Liver (tissue), 9 donors: ENCODE results near the gene CNPY4. TPM values are rescaled to one million over a fixed set of nuclear protein-coding genes. Genes with fewer than 3 reads are reported as not detected.

Experiments
- DNase-seq: peaks from one replicate; pipeline ENCODE4 v3.0.0-alpha.2; 2017; ENCODE audit warnings: low spot score
- H3K27ac ChIP-seq, 2 donors: one replicate each; pipeline ENCODE4 v1.7.0; 2013; ENCODE audit warnings: inconsistent platforms in 2 of 2, low read length in 2 of 2, control low read depth in 1 of 2, low read depth in 1 of 2, mild to moderate bottlenecking in 1 of 2
- H3K27me3 ChIP-seq, 4 donors: one replicate each; pipeline versions ENCODE4 v1.6.1 to v1.7.0; 2013; ENCODE audit warnings: low read length in 3 of 4, inconsistent platforms in 1 of 4, mild to moderate bottlenecking in 1 of 4, moderate library complexity in 1 of 4; ENCODE audit not compliant: control insufficient read depth in 4 of 4, insufficient read depth in 4 of 4
- H3K36me3 ChIP-seq, 4 donors: one replicate each; pipeline versions ENCODE4 v1.6.1 to v1.7.0; 2013; ENCODE audit warnings: low read length in 3 of 4, mild to moderate bottlenecking in 3 of 4, low read depth in 1 of 4, moderate library complexity in 1 of 4; ENCODE audit not compliant: control insufficient read depth in 4 of 4, insufficient read depth in 3 of 4
- H3K4me1 ChIP-seq, 4 donors: one replicate each; pipeline versions ENCODE4 v1.6.1 to v1.7.0; 2013; ENCODE audit warnings: low read length in 3 of 4, mild to moderate bottlenecking in 3 of 4, moderate library complexity in 1 of 4; ENCODE audit not compliant: control insufficient read depth in 4 of 4, insufficient read depth in 4 of 4
- H3K4me3 ChIP-seq, 3 donors: one replicate each; pipeline versions ENCODE4 v1.6.1 to v1.7.0; 2013; ENCODE audit warnings: low read length in 3 of 3, control low read depth in 1 of 3, low read depth in 1 of 3, mild to moderate bottlenecking in 1 of 3
- H3K9ac ChIP-seq, 2 donors: one replicate each; pipeline ENCODE4 v1.7.0; 2013; ENCODE audit warnings: low read length in 2 of 2, mild to moderate bottlenecking in 2 of 2, moderate library complexity in 2 of 2, control low read depth in 1 of 2, low read depth in 1 of 2
- H3K9me3 ChIP-seq, 4 donors: one replicate each; pipeline versions ENCODE4 v1.6.1 to v1.7.0; 2013; ENCODE audit warnings: low read length in 3 of 4; ENCODE audit not compliant: control insufficient read depth in 4 of 4
- ATF3 ChIP-seq: IDR thresholded peaks from 2 replicates; pipeline ENCODE4 v1.6.1; 2016; ENCODE audit warnings: antibody characterized with exemption
- CTCF ChIP-seq: fragments of 150-350 bp; IDR thresholded peaks from 2 replicates; pipeline ENCODE4 v1.5.1; 2017; ENCODE audit warnings: improper control_type of control experiment, low read depth, low read length; ENCODE audit not compliant: missing input control
- EGR1 ChIP-seq, 2 donors: IDR thresholded peaks; 2 replicates each; pipeline ENCODE4 v1.6.1; 2016 to 2018; ENCODE audit warnings: antibody characterized with exemption in 2 of 2, low read depth in 2 of 2
- FOXA1 ChIP-seq: IDR thresholded peaks from 2 replicates; pipeline ENCODE4 v1.6.1; 2016; ENCODE audit warnings: antibody characterized with exemption
- FOXA2 ChIP-seq: IDR thresholded peaks from 2 replicates; pipeline ENCODE4 v1.6.1; 2016; ENCODE audit warnings: antibody characterized with exemption
- GABPA ChIP-seq, 2 donors: IDR thresholded peaks in 1 of 2; conservative IDR thresholded peaks in 1 of 2; 2 replicates each; pipeline ENCODE4 v1.6.1; 2016; ENCODE audit warnings: antibody characterized with exemption in 2 of 2, mild to moderate bottlenecking in 1 of 2, moderate library complexity in 1 of 2
- HNF4A ChIP-seq, 2 donors: conservative IDR thresholded peaks; 2 replicates each; pipeline ENCODE4 v1.6.1; 2016; ENCODE audit warnings: antibody characterized with exemption in 2 of 2, mild to moderate bottlenecking in 2 of 2
- HNF4G ChIP-seq: IDR thresholded peaks from 2 replicates; pipeline ENCODE4 v1.6.1; 2016; ENCODE audit warnings: antibody characterized with exemption
- JUND ChIP-seq, 2 donors: IDR thresholded peaks; 2 replicates each; pipeline ENCODE4 v1.6.1; 2016; ENCODE audit warnings: antibody characterized with exemption in 2 of 2
- MAX ChIP-seq: IDR thresholded peaks from 2 replicates; pipeline ENCODE4 v1.6.1; 2016; ENCODE audit warnings: antibody characterized with exemption
- NR2F2 ChIP-seq: IDR thresholded peaks from 2 replicates; pipeline ENCODE4 v1.6.1; 2016; ENCODE audit warnings: antibody characterized with exemption
- RAD21 ChIP-seq, 2 donors: IDR thresholded peaks; 2 replicates each; pipeline ENCODE4 v1.6.1; 2016; ENCODE audit warnings: antibody characterized with exemption in 2 of 2, mild to moderate bottlenecking in 2 of 2
- REST ChIP-seq: IDR thresholded peaks from 2 replicates; pipeline ENCODE4 v1.6.1; 2016; ENCODE audit warnings: antibody characterized with exemption, mild to moderate bottlenecking
- RXRA ChIP-seq, 2 donors: IDR thresholded peaks; 2 replicates each; pipeline ENCODE4 v1.6.1; 2017 to 2018; ENCODE audit warnings: antibody characterized with exemption in 2 of 2, mild to moderate bottlenecking in 1 of 2
- SP1 ChIP-seq: IDR thresholded peaks from 2 replicates; pipeline ENCODE4 v1.6.1; 2018; ENCODE audit warnings: antibody characterized with exemption, mild to moderate bottlenecking
- TAF1 ChIP-seq: conservative IDR thresholded peaks from 2 replicates; pipeline ENCODE4 v1.6.1; 2016; ENCODE audit warnings: antibody characterized with exemption, mild to moderate bottlenecking
- YY1 ChIP-seq: IDR thresholded peaks from 2 replicates; pipeline ENCODE4 v1.6.1; 2016; ENCODE audit warnings: antibody characterized with exemption, mild to moderate bottlenecking
- ZBTB33 ChIP-seq: IDR thresholded peaks from 2 replicates; pipeline ENCODE4 v1.6.1; 2016; ENCODE audit warnings: antibody characterized with exemption
- WGBS: extraction: QIAGEN DNeasy Blood & Tissue Kit; methylation state at CpG from one replicate; pipeline ENCODE4 v1.1.7; 2013; 5-methylcytosine and 5-hydroxymethylcytosine counted together
- polyA plus RNA-seq, 2 donors: library from polyadenylated mRNA; stranded (reverse) in 1 of 2; unstranded in 1 of 2; fragments of 200-250 nt in 1 of 2; fragments of >200 nt in 1 of 2; fragmentation: Nextera tagmentation in 1 of 2; extraction: Ambion mirVana in 1 of 2; gene quantifications; one replicate each; pipeline versions ENCODE4 v1.2.1 to v1.2.3, GENCODE V29; 2013 to 2015
- total RNA-seq, 2 donors: library from RNA; depleted of rRNA; stranded (reverse); fragments of >200 nt; gene quantifications; one replicate each; pipeline ENCODE4 v1.2.3, GENCODE V29; 2014
- donor health status: healthy.
- donor health status: healthy.
- donor health status: healthy.
- donor health status: healthy.
- donor health status: healthy.

The CNPY4 gene
- total and polyA plus RNA-seq, 4 donors = 1.9 to 11.9 (median 3.8) TPM

GRCh38 chr7:100124301-100125230 lies 5.1 kb downstream of the CNPY4 start:
- WGBS = 80% methylated on average over 4 of the region's 4 CpGs
- DNase-seq = peak; percentile 55
- H3K27ac ChIP-seq = no peak overlapping the region
- H3K9ac ChIP-seq = no peak overlapping the region
- no peaks in the 10 kb centered on the region for H3K9me3 ChIP-seq
- no peak overlapping the region for H3K4me3 ChIP-seq
- H3K4me1 ChIP-seq = peaks cover 9 to 37% (median 24%) of the 10 kb centered on the region in 4 donors
- no peaks in the 10 kb centered on the region for H3K36me3 ChIP-seq
- TF ChIP-seq CTCF (no peak), EGR1 (IDR thresholded peaks at IDR 0.05; ENCODE audit: low read depth in 2 of 2) (no peak), YY1 (no peak), HNF4A (conservative IDR thresholded peaks at IDR 0.05) (no peak), SP1 (no peak), JUND (IDR thresholded peaks at IDR 0.05) (no peak), MAX (no peak), NR2F2 (no peak), GABPA (IDR thresholded peaks at IDR 0.05 in 1 of 2, conservative IDR thresholded peaks at IDR 0.05 in 1 of 2) (no peak), FOXA2 (no peak), FOXA1 (no peak), RAD21 (IDR thresholded peaks at IDR 0.05) (no peak), ATF3 (no peak), ZBTB33 (no peak), REST (no peak), RXRA (IDR thresholded peaks at IDR 0.05) (no peak), TAF1 (no peak), HNF4G (no peak)
- no peaks in the 10 kb centered on the region for H3K27me3 ChIP-seq
